ENCODE data around the gene TUBGCP6. TPM values are rescaled to one million over a fixed set of nuclear protein-coding genes. Genes with fewer than 3 reads are reported as not detected.

The TUBGCP6 gene
- total RNA-seq, 4 donors from 2014 or later, result 20.3 to 44.3 (median 32.2) TPM

DNA sequence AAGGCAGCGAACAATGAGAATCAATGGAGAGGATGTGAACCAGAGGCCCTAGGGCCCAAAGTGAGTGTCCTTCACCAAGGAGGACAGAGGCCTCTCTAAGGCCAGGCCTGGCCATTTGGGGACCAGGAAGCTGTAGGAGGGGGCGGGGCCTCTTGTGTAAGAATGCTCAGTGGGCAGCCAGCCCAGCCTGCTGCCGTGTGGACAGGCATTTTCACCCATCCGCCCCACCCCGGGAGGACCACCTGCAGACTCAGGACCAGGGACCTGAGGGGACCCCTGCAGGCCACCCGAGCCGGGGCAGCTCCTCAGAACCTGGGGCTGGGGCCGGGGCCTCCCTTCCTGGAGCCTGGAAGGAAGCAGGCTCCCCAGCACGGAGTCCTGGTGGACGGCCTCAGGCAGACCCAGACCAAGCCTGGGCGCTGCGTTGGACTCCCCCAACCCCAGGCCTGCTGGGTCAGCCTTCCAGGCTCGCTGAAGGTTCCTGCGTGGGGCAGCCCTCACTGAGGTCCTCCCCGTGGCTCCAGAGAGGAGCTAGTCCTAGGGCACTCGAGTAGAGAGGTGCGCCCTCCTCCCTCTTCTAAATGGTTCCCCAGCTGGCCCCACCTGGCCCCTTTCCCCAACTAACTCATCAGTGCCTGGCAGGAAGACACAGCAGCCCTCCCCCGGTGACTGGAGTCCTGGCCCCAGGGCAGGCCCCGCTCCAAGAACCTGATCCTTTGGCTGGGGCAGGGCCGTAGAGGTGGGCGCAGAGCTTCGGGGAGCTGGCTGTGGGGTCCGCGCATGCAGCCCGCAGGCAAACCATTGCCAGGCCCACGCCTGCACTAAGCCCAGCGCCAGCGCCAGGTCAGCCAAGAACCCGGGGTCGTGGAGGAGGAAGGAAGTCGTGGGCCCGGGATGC lies 60.6 kb downstream of the TUBGCP6 start:
- Histone ChIP-seq H3K9me3 (no peaks in the 10 kb centered on the region), H3K36me3 (peaks cover 0 to 9% (median 5%) of the 10 kb centered on the region in 3 donors), H3K27ac (peak overlapping the region; percentile 12 to 87 (median 43)), H3K4me1 (peaks cover 38 to 67% (median 47%) of the 10 kb centered on the region in 3 donors), H3K4me3 (peak overlapping the region in 3 of 4 donors; percentile 63 to 93 (median 85)), H3K27me3 (peaks cover 0 to 3% (median 0%) of the 10 kb centered on the region in 4 donors)
- no peak for DNase-seq
- intact Hi-C loops (cut with DNase I), result no loop called here
- no peak for TF ChIP-seq POLR2A (IDR thresholded peaks at IDR 0.05)
- TF ChIP-seq, protein P1, sequence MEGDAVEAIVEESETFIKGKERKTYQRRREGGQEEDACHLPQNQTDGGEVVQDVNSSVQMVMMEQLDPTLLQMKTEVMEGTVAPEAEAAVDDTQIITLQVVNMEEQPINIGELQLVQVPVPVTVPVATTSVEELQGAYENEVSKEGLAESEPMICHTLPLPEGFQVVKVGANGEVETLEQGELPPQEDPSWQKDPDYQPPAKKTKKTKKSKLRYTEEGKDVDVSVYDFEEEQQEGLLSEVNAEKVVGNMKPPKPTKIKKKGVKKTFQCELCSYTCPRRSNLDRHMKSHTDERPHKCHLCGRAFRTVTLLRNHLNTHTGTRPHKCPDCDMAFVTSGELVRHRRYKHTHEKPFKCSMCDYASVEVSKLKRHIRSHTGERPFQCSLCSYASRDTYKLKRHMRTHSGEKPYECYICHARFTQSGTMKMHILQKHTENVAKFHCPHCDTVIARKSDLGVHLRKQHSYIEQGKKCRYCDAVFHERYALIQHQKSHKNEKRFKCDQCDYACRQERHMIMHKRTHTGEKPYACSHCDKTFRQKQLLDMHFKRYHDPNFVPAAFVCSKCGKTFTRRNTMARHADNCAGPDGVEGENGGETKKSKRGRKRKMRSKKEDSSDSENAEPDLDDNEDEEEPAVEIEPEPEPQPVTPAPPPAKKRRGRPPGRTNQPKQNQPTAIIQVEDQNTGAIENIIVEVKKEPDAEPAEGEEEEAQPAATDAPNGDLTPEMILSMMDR (IDR thresholded peaks at IDR 0.05), result no peak
- 32 to 42% methylated on average over 2 to 8 of the region's 32 CpGs for WGBS, 2 donors

DNA sequence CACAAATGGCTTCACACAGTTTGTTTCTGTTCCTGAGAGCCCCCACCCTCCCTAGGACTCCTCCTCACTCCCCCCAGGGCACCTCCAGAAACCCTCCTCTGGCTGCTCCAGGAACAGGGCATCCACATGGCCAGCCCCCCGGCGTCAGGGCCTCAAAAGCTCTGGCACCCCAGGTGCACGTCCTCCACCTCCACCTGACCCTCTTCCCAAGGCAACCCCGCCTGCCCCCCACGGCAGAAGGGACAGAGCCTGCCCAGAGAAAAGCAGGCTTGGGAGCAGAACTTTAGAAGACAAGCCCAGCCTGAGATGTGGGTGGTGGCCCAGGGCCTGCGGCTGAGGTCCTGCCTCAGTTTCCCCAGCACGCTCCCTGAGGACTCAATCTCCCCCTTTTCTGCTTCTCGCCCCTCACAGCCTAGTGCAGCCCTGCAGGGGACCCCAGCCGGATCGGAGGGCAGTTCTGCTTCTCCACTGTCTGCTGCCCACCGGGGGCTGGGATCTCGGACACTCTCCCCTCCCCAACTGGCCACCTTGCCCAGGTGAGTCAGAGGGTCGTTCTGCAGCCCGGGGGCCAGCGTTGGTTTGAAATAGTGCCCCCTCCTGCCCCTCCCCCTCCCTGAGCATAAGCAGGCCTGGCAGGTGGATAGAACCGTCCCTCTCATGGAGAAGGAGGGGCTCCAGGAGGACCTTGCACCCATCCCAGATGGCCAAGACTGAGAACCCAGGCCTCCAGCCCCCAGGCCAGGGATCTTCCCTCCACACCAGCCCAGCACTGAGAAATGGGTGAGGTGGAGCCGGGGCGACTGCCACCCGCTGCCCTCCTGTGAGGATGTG lies 61.5 kb downstream of the TUBGCP6 start:
- intact Hi-C loops (cut with DNase I), result no loop called here
- TF ChIP-seq, protein P1 (IDR thresholded peaks at IDR 0.05), result no peak
- TF ChIP-seq POLR2A (IDR thresholded peaks at IDR 0.05), result no peak
- peak overlapping the region; percentile 12 to 87 (median 54) for H3K27ac ChIP-seq

DNA sequence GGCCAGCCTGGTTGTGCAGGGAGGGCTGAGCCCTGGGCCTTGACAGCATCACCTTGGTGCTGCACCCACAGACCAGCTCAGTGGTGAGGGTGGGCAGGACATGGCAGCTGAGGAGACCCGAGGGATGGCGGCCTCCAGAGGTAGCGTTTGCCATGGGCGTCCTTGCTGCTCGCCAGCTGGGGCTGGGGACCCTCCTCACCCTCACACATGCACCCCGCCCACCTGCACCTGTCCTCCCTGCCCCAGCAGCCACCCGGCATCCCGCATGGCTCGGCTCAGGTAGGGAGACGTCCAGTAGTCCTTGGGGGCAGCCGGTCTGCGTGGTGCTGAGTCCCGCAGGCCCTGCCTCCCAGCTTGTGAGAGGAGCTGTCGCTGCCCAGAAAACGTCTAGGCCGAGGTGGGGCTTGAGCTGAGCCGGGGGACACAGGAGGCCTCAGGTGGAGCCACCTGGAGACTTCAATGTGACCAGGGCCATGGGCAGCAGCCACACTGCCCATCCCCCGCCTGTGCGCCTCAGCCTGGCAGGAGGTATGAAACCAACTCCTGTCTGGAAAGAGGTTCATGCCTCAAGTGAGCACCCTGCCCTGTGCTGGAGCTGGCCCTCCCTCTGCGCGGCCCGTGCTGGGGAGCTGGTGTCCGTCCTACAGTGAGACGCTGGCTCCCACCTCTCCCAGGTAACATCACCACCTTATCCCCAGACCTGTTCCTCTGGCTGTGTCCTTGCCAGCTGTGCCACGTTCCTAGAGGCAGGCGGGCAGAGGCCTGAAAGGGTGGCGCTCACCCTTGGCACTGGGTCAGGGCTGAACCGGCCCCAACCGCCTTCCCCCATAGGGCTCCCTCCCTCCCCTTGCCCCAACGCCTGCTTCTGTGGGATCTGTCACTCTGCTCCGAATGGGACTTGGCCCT lies 62.4 kb downstream of the TUBGCP6 start:
- 41 to 80% methylated on average over 1 to 7 of the region's 31 CpGs for WGBS, 2 donors
- peaks cover 0 to 22% (median 0%) of the 10 kb centered on the region in 4 donors for H3K27me3 ChIP-seq
- no peak overlapping the region for H3K4me3 ChIP-seq
- intact Hi-C loops (cut with DNase I), result no loop called here
- no peaks in the 10 kb centered on the region for H3K9me3 ChIP-seq
- no peak for DNase-seq
- no peak for TF ChIP-seq POLR2A (IDR thresholded peaks at IDR 0.05)
- TF ChIP-seq, protein P1 (IDR thresholded peaks at IDR 0.05), result no peak
- H3K27ac ChIP-seq, result peak overlapping the region in 2 of 4 donors; percentile 25 to 48
- H3K4me1 ChIP-seq, result peaks cover 31 to 49% (median 38%) of the 10 kb centered on the region in 3 donors
- H3K36me3 ChIP-seq, result no peaks in the 10 kb centered on the region

More for the DNA sequence above, 61.5 kb downstream of the TUBGCP6 start:
- whole genome bisulfite sequencing, 2 donors, result 40 to 61% methylated on average over 2 to 15 of the region's 19 CpGs
- H3K27me3 ChIP-seq, result peaks cover 0 to 12% (median 0%) of the 10 kb centered on the region in 4 donors
- H3K9me3 ChIP-seq, result no peaks in the 10 kb centered on the region
- H3K4me1 ChIP-seq, result peaks cover 31 to 58% (median 40%) of the 10 kb centered on the region in 3 donors
- peaks cover 0 to 4% (median 1%) of the 10 kb centered on the region in 3 donors for H3K36me3 ChIP-seq
- no peak for DNase-seq
- H3K4me3 ChIP-seq, result no peak overlapping the region

DNA sequence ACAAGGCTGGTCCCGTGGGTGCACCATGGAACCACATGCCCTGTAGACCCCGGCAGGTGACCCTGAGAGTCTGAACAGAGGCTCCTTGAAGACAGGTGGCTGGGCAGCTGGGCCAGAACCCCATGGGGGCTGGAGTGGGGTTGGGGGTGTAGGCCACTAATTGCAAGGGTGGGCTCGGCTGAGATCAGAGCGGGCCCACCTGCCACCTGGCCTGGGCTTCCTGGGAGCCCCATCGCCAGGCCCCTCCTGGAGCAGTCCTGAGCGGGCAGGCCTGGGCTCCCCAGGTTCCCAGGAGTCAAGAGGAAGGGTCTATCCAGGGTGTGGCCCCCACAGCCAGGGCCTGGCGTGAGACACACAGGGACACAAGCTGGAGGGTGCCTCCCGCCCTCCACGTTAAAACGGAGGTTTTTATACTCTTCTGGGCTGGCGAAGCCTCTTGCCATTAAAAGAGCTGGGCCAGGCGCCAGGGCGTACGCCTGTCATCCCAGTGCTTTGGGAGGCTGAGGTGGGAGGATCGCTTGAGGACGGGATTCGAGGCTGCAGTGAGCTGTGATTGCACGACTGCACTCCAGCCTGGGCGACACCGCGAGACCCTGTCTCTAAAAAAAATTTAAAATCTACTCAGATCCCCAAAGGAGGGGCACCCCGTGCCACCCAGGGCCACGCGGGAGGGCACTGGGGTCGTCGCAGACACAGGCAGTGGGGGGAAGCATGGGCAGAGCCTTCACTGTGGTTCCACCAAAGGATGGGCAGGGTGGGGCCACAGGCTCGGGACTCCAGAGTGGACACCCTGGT lies 63.9 kb downstream of the TUBGCP6 start:
- Histone ChIP-seq H3K4me1 (peaks cover 22 to 36% (median 26%) of the 10 kb centered on the region in 3 donors), H3K9me3 (no peaks in the 10 kb centered on the region), H3K27me3 (peaks cover 0 to 35% (median 0%) of the 10 kb centered on the region in 4 donors), H3K36me3 (no peaks in the 10 kb centered on the region), H3K4me3 (no peak overlapping the region), H3K27ac (no peak overlapping the region)
- DNase-seq, result no peak
- TF ChIP-seq, protein P1 (IDR thresholded peaks at IDR 0.05), result no peak
- no peak for TF ChIP-seq POLR2A (IDR thresholded peaks at IDR 0.05)
- 88 to 91% methylated on average over 12 of the region's 27 CpGs for WGBS, 2 donors
- intact Hi-C loops (cut with DNase I), result no loop called here

Measured in esophagus squamous epithelium (tissue), 5 donors.